Neural crest cell (in vitro differentiated cells): Measurements from ENCODE around the gene CNTD1. TPM values are rescaled to one million over a fixed set of nuclear protein-coding genes. Genes with fewer than 3 reads are reported as not detected.

Experiments used
- DNase-seq: peaks from one replicate; pipeline ENCODE4 v3.0.0; 2021; ENCODE audit warnings: low read depth, mixed read lengths, low spot score
- H3K27ac Mint-ChIP-seq: one replicate; pipeline ENCODE4 v1.8.0; 2021; ENCODE audit warnings: mild to moderate bottlenecking, mixed read lengths; ENCODE audit not compliant: unreplicated experiment
- H3K27me3 Mint-ChIP-seq: 2 replicates; pipeline ENCODE4 v1.8.0; 2021; ENCODE audit warnings: low read depth, mild to moderate bottlenecking, mixed read lengths
- H3K36me3 Mint-ChIP-seq: 2 replicates; pipeline ENCODE4 v1.8.0; 2021; ENCODE audit warnings: low read depth, mild to moderate bottlenecking, mixed read lengths
- H3K4me1 Mint-ChIP-seq: 2 replicates; pipeline ENCODE4 v1.8.0; 2021; ENCODE audit warnings: mixed read lengths
- H3K4me3 Mint-ChIP-seq: one replicate; pipeline ENCODE4 v1.8.0; 2021; ENCODE audit warnings: mild to moderate bottlenecking, mixed read lengths
- H3K9me3 Mint-ChIP-seq: 2 replicates; pipeline ENCODE4 v1.8.0; 2021; ENCODE audit warnings: mixed read lengths
- total RNA-seq: library from RNA; stranded (reverse); gene quantifications from 2 replicates; pipeline ENCODE4 v1.2.1, GENCODE V29; 2021
- TF ChIP-seq, protein P1 (sequence below): fragments of 200-600 bp; sonication (generic); conservative IDR thresholded peaks from 2 replicates; pipeline ENCODE4 v1.5.0; 2021; ENCODE audit warnings: antibody characterized with exemption, mild to moderate bottlenecking

The CNTD1 gene
- total RNA-seq, 1 donor from 2014 or later: not detected

DNA sequence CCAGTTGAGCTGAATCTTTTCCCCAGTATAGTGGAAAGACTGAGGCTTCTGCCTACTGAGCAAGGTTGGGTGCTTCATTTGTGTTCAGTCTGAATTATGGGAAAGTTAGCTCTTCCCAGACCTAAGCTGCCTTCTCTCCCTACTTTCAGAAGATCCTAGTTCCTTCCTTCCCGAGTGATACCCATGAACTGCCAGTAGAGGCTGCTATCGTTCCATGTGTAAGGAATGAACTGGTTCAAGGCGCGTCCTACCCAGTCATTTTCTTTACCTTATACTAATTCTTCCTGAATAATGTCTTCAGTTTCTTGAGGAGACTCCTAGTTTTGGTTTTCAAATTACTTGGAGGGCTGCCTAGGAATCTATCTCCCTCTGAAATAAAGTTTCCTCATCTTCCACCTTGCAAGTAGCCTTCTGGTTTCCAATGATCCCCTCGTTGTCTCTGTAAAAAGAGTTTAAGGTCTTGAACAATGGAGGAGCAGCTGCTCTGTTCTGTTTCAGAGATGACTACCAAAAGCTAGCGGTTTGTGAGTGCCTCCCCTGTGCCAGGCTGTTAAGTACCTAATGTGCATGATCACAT is 44.8 kb downstream of the CNTD1 start:
- Mint-ChIP-seq H3K27me3 (no peaks in the 10 kb centered on the region), H3K36me3 (peaks cover 10% of the 10 kb centered on the region), H3K4me1 (no peaks in the 10 kb centered on the region), H3K27ac (no peak overlapping the region), H3K4me3 (peak overlapping the region; percentile 49), H3K9me3 (no peaks in the 10 kb centered on the region)
- DNase-seq: peak; percentile 39
- TF ChIP-seq, protein P1, sequence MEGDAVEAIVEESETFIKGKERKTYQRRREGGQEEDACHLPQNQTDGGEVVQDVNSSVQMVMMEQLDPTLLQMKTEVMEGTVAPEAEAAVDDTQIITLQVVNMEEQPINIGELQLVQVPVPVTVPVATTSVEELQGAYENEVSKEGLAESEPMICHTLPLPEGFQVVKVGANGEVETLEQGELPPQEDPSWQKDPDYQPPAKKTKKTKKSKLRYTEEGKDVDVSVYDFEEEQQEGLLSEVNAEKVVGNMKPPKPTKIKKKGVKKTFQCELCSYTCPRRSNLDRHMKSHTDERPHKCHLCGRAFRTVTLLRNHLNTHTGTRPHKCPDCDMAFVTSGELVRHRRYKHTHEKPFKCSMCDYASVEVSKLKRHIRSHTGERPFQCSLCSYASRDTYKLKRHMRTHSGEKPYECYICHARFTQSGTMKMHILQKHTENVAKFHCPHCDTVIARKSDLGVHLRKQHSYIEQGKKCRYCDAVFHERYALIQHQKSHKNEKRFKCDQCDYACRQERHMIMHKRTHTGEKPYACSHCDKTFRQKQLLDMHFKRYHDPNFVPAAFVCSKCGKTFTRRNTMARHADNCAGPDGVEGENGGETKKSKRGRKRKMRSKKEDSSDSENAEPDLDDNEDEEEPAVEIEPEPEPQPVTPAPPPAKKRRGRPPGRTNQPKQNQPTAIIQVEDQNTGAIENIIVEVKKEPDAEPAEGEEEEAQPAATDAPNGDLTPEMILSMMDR: peak; percentile 85

DNA sequence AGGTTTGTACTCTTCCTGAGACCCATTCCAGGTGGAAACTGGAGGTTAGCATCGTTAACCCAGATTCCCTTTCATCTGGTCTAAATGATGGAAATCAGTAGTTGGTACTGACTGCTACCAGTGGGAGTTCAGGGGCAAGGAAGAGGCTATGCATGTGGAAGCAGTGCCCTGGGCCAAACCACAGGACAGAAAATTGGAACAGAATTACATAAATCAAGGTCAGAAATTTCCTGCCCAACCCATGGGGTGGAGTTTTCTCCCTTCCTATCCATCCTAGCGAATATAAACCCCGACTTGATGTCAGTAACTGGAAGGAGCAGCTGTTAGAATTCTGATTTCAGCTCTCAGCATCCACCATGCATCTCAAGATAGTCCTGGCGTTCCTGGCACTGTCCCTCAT is 45.6 kb downstream of the CNTD1 start, which contains the start of gene AOC2:
AOC2 (plus strand) TSS at position 310 of the 400 bp plus-strand sequence; CDS start at position 357, 47 bp downstream.
- Mint-ChIP-seq H3K27ac (no peak within 1 kb of the TSS), H3K27me3 (no peaks in the 10 kb centered on the region), H3K9me3 (no peaks in the 10 kb centered on the region), H3K4me3 (peak within 1 kb of the TSS; percentile 49), H3K4me1 (no peaks in the 10 kb centered on the region), H3K36me3 (peaks cover 3% of the 10 kb centered on the region)
- DNase-seq: no peak
- TF ChIP-seq, protein P1: no peak

DNA sequence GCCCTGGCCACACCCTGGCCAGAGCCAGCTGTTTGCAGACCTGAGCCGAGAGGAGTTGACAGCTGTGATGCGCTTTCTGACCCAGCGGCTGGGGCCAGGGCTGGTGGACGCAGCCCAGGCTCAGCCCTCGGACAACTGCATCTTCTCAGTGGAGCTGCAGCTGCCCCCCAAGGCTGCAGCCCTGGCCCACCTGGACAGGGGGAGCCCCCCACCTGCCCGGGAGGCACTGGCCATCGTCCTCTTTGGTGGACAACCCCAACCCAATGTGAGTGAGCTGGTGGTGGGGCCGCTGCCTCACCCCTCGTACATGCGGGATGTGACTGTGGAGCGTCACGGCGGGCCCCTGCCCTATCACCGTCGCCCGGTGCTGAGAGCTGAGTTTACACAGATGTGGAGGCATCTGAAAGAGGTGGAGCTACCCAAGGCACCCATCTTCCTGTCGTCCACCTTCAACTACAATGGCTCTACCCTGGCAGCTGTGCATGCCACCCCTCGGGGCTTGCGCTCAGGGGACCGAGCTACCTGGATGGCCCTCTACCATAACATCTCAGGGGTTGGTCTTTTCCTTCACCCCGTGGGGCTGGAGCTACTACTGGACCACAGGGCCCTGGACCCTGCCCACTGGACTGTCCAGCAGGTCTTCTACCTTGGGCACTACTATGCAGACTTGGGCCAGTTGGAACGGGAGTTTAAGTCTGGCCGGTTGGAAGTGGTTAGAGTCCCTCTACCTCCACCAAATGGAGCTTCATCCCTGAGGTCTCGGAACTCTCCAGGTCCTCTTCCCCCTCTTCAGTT is 46.3 kb downstream of the CNTD1 start:
- Mint-ChIP-seq H3K36me3 (no peaks in the 10 kb centered on the region), H3K27ac (no peak overlapping the region), H3K4me1 (no peaks in the 10 kb centered on the region), H3K27me3 (no peaks in the 10 kb centered on the region), H3K4me3 (no peak overlapping the region), H3K9me3 (no peaks in the 10 kb centered on the region)
- no peak for DNase-seq
- TF ChIP-seq, protein P1: no peak

DNA sequence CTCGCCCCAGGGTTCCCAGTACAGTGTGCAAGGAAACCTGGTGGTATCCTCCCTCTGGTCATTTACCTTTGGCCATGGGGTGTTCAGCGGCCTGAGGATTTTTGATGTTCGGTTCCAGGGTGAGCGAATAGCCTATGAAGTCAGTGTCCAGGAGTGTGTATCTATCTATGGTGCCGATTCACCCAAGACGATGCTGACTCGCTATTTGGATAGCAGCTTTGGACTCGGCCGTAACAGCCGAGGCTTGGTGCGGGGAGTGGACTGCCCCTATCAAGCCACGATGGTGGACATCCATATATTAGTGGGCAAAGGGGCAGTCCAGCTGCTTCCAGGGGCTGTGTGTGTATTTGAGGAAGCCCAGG is 46.9 kb downstream of the CNTD1 start:
- no peak overlapping the region for H3K27ac Mint-ChIP-seq
- H3K4me3 Mint-ChIP-seq: no peak overlapping the region
- DNase-seq: no peak
- no peaks in the 10 kb centered on the region for H3K27me3 Mint-ChIP-seq
- H3K36me3 Mint-ChIP-seq: no peaks in the 10 kb centered on the region
- H3K4me1 Mint-ChIP-seq: no peaks in the 10 kb centered on the region
- TF ChIP-seq, protein P1: no peak
- H3K9me3 Mint-ChIP-seq: no peaks in the 10 kb centered on the region

DNA sequence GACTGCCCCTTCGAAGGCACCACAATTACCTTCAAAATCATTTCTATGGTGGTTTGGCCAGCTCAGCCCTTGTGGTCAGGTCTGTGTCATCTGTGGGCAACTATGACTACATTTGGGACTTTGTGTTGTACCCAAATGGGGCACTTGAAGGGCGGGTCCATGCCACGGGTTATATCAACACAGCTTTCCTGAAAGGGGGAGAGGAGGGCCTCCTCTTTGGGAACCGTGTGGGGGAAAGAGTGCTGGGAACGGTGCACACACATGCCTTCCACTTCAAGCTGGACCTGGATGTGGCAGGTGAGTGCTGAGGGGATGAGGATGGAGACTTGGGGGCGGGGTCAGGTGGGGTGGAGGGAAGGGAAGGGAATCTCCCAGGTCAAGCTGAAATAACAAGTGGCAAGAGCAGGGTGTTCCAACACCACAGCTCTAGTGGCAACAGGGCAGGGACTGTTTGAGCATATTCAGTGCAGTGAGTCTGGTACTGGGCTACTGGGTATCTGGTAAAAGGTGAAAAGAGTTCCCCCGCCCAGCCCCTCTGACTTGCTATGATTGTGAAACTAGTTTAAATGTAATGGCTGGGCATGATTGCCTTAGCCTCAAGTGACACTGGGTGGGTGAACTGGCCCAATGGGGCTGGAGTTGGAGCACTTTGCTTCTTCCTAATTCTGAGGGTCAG is 47.4 kb downstream of the CNTD1 start:
- no peaks in the 10 kb centered on the region for H3K9me3 Mint-ChIP-seq
- H3K36me3 Mint-ChIP-seq: no peaks in the 10 kb centered on the region
- H3K27ac Mint-ChIP-seq: peak overlapping the region; percentile 19
- H3K27me3 Mint-ChIP-seq: no peaks in the 10 kb centered on the region
- TF ChIP-seq, protein P1: no peak
- H3K4me1 Mint-ChIP-seq: no peaks in the 10 kb centered on the region
- no peak for DNase-seq
- H3K4me3 Mint-ChIP-seq: no peak overlapping the region
